GM18511 (cell line): ENCODE data around the gene REM1.

Experiments used
- ATAC-seq: cut with Tn5 transposase; IDR thresholded peaks from one replicate; pipeline ENCODE4 v1.9.1; 2021; ENCODE audit warnings: mild to moderate bottlenecking, moderate library complexity; ENCODE audit not compliant: unreplicated experiment

Gene REM1

GRCh38 chr20:31522731-31523130 lies 47.6 kb downstream of the REM1 start:
- ATAC-seq, result no peak

GRCh38 chr20:31523361-31524283 lies 48.5 kb downstream of the REM1 start:
- no peak for ATAC-seq

GRCh38 chr20:31527266-31527665 lies 52.2 kb downstream of the REM1 start:
- ATAC-seq, result no peak
